HEK293 (cell line): ENCODE data around the gene LAMB1.
"Not testable (repeated sequence)": the region's sequence is repeated elsewhere in the genome, so short reads cannot be mapped to it uniquely, and the experiment has no call there.

ENCODE experiments used
- TCF7L2 ChIP-seq: IDR thresholded peaks from 2 replicates; pipeline ENCODE4 v1.6.1; 2011; ENCODE audit warnings: low read depth, mild to moderate bottlenecking, inconsistent platforms, low read length, moderate library complexity, borderline replicate concordance
- YY1 ChIP-seq: fragments of 450-650 bp; formaldehyde crosslinking; IDR thresholded peaks from 2 replicates; pipeline ENCODE4 v1.5.1; 2018; ENCODE audit warnings: missing biosample characterization, missing genetic modification characterization
- ZBTB17 ChIP-seq: fragments of 450-650 bp; formaldehyde crosslinking; IDR thresholded peaks from 2 replicates; pipeline ENCODE4 v1.5.1; 2016; ENCODE audit warnings: missing biosample characterization, missing genetic modification characterization
- ZNF174 ChIP-seq: fragments of 450-650 bp; formaldehyde crosslinking; IDR thresholded peaks from 2 replicates; pipeline ENCODE4 v1.5.0; 2017; ENCODE audit warnings: missing biosample characterization, mild to moderate bottlenecking, missing genetic modification characterization
- ZNF24 ChIP-seq: fragments of 450-650 bp; formaldehyde crosslinking; IDR thresholded peaks from 2 replicates; pipeline ENCODE4 v1.5.1; 2016; ENCODE audit warnings: missing biosample characterization, missing genetic modification characterization
- ZNF350 ChIP-seq: fragments of 450-650 bp; formaldehyde crosslinking; IDR thresholded peaks from 2 replicates; pipeline ENCODE4 v1.5.0; 2017; ENCODE audit warnings: missing biosample characterization, mild to moderate bottlenecking, missing genetic modification characterization
- ZNF37A ChIP-seq: fragments of 450-650 bp; IDR thresholded peaks from 2 replicates; pipeline ENCODE4 v1.5.1; 2018; ENCODE audit warnings: missing biosample characterization, missing genetic modification characterization
- TF ChIP-seq, protein P1 (sequence below): fragments of 450-650 bp; formaldehyde crosslinking; IDR thresholded peaks from 2 replicates; pipeline ENCODE4 v1.5.1; 2016; ENCODE audit warnings: missing biosample characterization, missing genetic modification characterization

- TF ChIP-seq, protein P1, sequence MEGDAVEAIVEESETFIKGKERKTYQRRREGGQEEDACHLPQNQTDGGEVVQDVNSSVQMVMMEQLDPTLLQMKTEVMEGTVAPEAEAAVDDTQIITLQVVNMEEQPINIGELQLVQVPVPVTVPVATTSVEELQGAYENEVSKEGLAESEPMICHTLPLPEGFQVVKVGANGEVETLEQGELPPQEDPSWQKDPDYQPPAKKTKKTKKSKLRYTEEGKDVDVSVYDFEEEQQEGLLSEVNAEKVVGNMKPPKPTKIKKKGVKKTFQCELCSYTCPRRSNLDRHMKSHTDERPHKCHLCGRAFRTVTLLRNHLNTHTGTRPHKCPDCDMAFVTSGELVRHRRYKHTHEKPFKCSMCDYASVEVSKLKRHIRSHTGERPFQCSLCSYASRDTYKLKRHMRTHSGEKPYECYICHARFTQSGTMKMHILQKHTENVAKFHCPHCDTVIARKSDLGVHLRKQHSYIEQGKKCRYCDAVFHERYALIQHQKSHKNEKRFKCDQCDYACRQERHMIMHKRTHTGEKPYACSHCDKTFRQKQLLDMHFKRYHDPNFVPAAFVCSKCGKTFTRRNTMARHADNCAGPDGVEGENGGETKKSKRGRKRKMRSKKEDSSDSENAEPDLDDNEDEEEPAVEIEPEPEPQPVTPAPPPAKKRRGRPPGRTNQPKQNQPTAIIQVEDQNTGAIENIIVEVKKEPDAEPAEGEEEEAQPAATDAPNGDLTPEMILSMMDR (tag by site-specific recombination), result not testable (repeated sequence)
- not testable (repeated sequence) for TF ChIP-seq ZNF350 (tag by site-specific recombination); ZNF37A (tag by site-specific recombination); ZNF174 (tag by site-specific recombination); ZBTB17 (tag by site-specific recombination); TCF7L2; ZNF24 (tag by site-specific recombination); YY1 (tag by site-specific recombination)
Observed at GRCh38 chr7:107887827-107888226, 115.1 kb downstream of the LAMB1 start.
